Tibial artery (tissue), 4 donors: Measurements from ENCODE around the gene LHX5.
A peak's percentile ranks its signal among the peaks of the same experiment; 100 is the strongest.

Source experiments
- DNase-seq, 2 donors: peaks; one replicate each; pipeline ENCODE4 v3.0.0-alpha.2; 2019
- H3K27ac ChIP-seq, 2 donors: fragments of 200-600 bp; sonication (generic) in 1 of 2; 1 replicate in 1 of 2; 2 replicates in 1 of 2; pipeline ENCODE4 v1.5.1; 2018 to 2019; ENCODE audit warnings: mild to moderate bottlenecking in 1 of 2
- H3K27me3 ChIP-seq, 2 donors: fragments of 200-600 bp; sonication (generic) in 1 of 2; one replicate each; pipeline versions ENCODE4 v1.5.1 to v1.6.0; 2016 to 2019
- H3K36me3 ChIP-seq, 3 donors: fragments of 200-600 bp; sonication (generic) in 2 of 3; one replicate each; pipeline ENCODE4 v1.5.1; 2016 to 2019; ENCODE audit warnings: mild to moderate bottlenecking in 2 of 3
- H3K4me1 ChIP-seq, 4 donors: fragments of 200-600 bp; sonication (generic) in 2 of 4; 1 replicate in 3 of 4; 2 replicates in 1 of 4; pipeline ENCODE4 v1.5.1; 2016 to 2019
- H3K4me3 ChIP-seq, 2 donors: fragments of 200-600 bp; sonication (generic) in 1 of 2; 1 replicate in 1 of 2; 2 replicates in 1 of 2; pipeline ENCODE4 v1.5.1; 2018 to 2019; ENCODE audit warnings: mild to moderate bottlenecking in 2 of 2
- H3K9me3 ChIP-seq, 3 donors: fragments of 200-600 bp; sonication (generic) in 1 of 3; one replicate each; pipeline ENCODE4 v1.5.1; 2016 to 2019
- CTCF ChIP-seq, 2 experiments: fragments of 200-600 bp in 1 of 2; fragments of 450-650 bp in 1 of 2; IDR thresholded peaks; one replicate each; pipeline ENCODE4 v1.5.1; 2017 to 2019; ENCODE audit warnings: antibody characterized with exemption in 2 of 2, mild to moderate bottlenecking in 1 of 2, moderate library complexity in 1 of 2
- intact Hi-C: fragments of 100-400 bp; cut with DNase I; formaldehyde crosslinking; loops from one replicate; pipeline ENCODE4 v1.15.0; 2023; ENCODE audit warnings: low total_unique reads

Gene LHX5

GRCh38 chr12:113428482-113428881 lies 43.2 kb downstream of the LHX5 start:
- Histone ChIP-seq H3K36me3 (no peaks in the 10 kb centered on the region), H3K4me3 (no peak overlapping the region), H3K4me1 (no peaks in the 10 kb centered on the region), H3K27me3 (peaks cover 0 to 7% of the 10 kb centered on the region in 2 donors), H3K27ac (no peak overlapping the region), H3K9me3 (no peaks in the 10 kb centered on the region)
- DNase-seq = no peak
- TF ChIP-seq CTCF (IDR thresholded peaks at IDR 0.05) = no peak
- intact Hi-C loops = no loop called here

- Histone ChIP-seq H3K36me3 (no peaks in the 10 kb centered on the region), H3K9me3 (no peaks in the 10 kb centered on the region), H3K4me3 (no peak overlapping the region), H3K27ac (no peak overlapping the region), H3K27me3 (peaks cover 0 to 7% of the 10 kb centered on the region in 2 donors), H3K4me1 (peaks cover 0 to 3% (median 2%) of the 10 kb centered on the region in 4 donors)
- no peak for DNase-seq
- intact Hi-C loops = no loop called here
- no peak for TF ChIP-seq CTCF (IDR thresholded peaks at IDR 0.05)
These were observed 43.8 kb downstream of the LHX5 start for GRCh38 chr12:113427882-113428281.

GRCh38 chr12:113425960-113426453 lies 45.7 kb downstream of the LHX5 start:
- Histone ChIP-seq H3K9me3 (no peaks in the 10 kb centered on the region), H3K4me3 (no peak overlapping the region), H3K27ac (no peak overlapping the region), H3K4me1 (peaks cover 0 to 16% (median 10%) of the 10 kb centered on the region in 4 donors), H3K27me3 (peaks cover 0 to 11% of the 10 kb centered on the region in 2 donors), H3K36me3 (no peaks in the 10 kb centered on the region)
- no peak for TF ChIP-seq CTCF (IDR thresholded peaks at IDR 0.05)
- DNase-seq = no peak
- intact Hi-C loops = no loop called here

- no peaks in the 10 kb centered on the region for H3K9me3 ChIP-seq
- intact Hi-C loops = no loop called here
- H3K4me3 ChIP-seq = no peak overlapping the region
- no peaks in the 10 kb centered on the region for H3K36me3 ChIP-seq
- H3K27me3 ChIP-seq = peaks cover 0 to 11% of the 10 kb centered on the region in 2 donors
- H3K4me1 ChIP-seq = peaks cover 0 to 16% (median 10%) of the 10 kb centered on the region in 4 donors
- DNase-seq = peak in 1 of 2 donors; percentile 44
- peak; percentile 52 to 71 for TF ChIP-seq CTCF (IDR thresholded peaks at IDR 0.05)
- H3K27ac ChIP-seq = no peak overlapping the region
These were observed 46.5 kb downstream of the LHX5 start for GRCh38 chr12:113424915-113425823.

- Histone ChIP-seq H3K4me3 (no peak overlapping the region), H3K9me3 (no peaks in the 10 kb centered on the region), H3K27ac (no peak overlapping the region), H3K27me3 (peaks cover 0 to 11% of the 10 kb centered on the region in 2 donors), H3K4me1 (peaks cover 0 to 16% (median 10%) of the 10 kb centered on the region in 4 donors), H3K36me3 (no peaks in the 10 kb centered on the region)
- intact Hi-C loops = no loop called here
- no peak for TF ChIP-seq CTCF (IDR thresholded peaks at IDR 0.05)
- DNase-seq = no peak
These were observed 47.2 kb downstream of the LHX5 start for GRCh38 chr12:113424456-113424855.
